GM12891 (cell line): ENCODE results near the gene HES5. TPM values are rescaled to one million over a fixed set of nuclear protein-coding genes. Genes with fewer than 3 reads are reported as not detected.
"Not testable (repeated sequence)": the region's sequence is repeated elsewhere in the genome, so short reads cannot be mapped to it uniquely, and the experiment has no call there.

Source experiments
- DNase-seq: peaks from one replicate; pipeline ENCODE4 v3.0.0; 2011; ENCODE audit warnings: low spot score; ENCODE audit not compliant: insufficient read length
- FAIRE-seq: peaks from 2 replicates; lab custom pipeline; 2011; peaks lifted over from hg19 to GRCh38; lab: Jason Lieb, UNC
- PAX5 ChIP-seq: IDR thresholded peaks from 2 replicates; pipeline ENCODE4 v1.6.1; 2011; ENCODE audit warnings: low read length, moderate library complexity, mild to moderate bottlenecking; ENCODE audit not compliant: insufficient read depth, severe bottlenecking
- POLR2A ChIP-seq: IDR thresholded peaks from 2 replicates; pipeline ENCODE4 v1.6.1; 2011; ENCODE audit warnings: low read depth, low read length, control low read depth
- POLR2AphosphoS5 ChIP-seq: IDR thresholded peaks from 2 replicates; pipeline ENCODE4 v1.6.1; 2011; ENCODE audit warnings: low read depth, low read length, control low read depth
- POU2F2 ChIP-seq: IDR thresholded peaks from 2 replicates; pipeline ENCODE4 v1.6.1; 2011; ENCODE audit warnings: low read depth, mild to moderate bottlenecking, control low read depth, low read length, moderate library complexity
- SPI1 ChIP-seq: IDR thresholded peaks from 2 replicates; pipeline ENCODE4 v1.6.1; 2011; ENCODE audit warnings: low read depth, low read length, control low read depth
- TAF1 ChIP-seq: IDR thresholded peaks from 2 replicates; pipeline ENCODE4 v1.6.1; 2011; ENCODE audit warnings: low read depth, low read length, control low read depth
- polyA plus RNA-seq: library from polyadenylated mRNA; unstranded; fragments of >200 nt; gene quantifications from one replicate; pipeline ENCODE4 v1.2.1, GENCODE V29; 2012; ENCODE audit warnings: low read depth, missing spikeins, inconsistent platforms; ENCODE audit not compliant: missing spikeins

The HES5 gene
- polyA plus RNA-seq, result not detected

GRCh38 chr1:2529784-2530512 lies at the start of gene HES5:
TSS of gene HES5 (minus strand) at chr1:2530263. CDS start at chr1:2530164, 99 bp downstream.
- FAIRE-seq (no peak), DNase-seq (no peak)

DNA sequence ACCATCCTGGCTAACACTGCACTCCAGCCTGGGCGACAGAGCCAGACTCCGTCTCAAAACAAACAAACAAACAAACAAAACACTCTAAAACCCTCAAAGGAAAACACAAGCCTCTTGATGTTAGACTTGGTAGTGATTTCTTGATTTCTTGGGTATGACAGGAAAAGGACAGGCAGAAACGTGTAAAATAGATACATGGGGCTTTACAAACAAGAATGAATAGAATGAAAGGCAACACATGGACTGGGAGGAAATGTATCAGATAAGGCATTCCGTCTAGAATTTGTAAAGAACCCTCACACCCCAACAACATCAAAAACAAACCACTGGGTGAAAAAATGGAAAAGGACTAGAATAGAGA lies 48.7 kb upstream of the HES5 start:
- TF ChIP-seq TAF1 (no peak), SPI1 (no peak), PAX5 (no peak), POLR2A (no peak), POU2F2 (no peak), POLR2AphosphoS5 (no peak)
- peak; percentile 62 for FAIRE-seq
- DNase-seq, result no peak

More at GRCh38 chr1:2529784-2530512, at the start of gene HES5:
- TF ChIP-seq PAX5, result no peak

DNA sequence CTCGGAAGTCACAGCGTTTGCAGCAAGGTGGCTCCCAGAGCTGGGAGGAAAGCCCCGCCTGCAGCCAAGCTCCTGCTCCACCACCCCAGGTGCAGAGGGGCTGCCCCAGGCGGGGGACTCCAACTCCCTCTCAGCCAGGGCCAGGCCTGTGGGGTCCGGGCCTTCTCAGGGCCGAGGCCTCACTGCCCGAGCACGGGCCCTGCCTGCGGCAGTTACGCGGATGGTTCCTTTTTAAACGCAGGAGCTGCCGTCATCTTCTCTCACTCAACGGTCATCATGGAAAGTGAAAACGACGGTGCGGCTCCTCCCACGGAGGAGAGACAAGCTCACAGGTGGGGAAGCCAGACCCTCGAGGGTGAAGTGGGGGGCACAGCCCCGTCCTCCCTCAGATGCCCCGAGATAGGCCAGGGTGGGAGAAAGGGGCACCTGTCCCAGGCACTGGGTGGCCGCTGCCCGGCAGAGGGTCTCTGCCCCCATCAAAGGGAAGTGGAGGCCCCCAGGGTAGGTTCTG lies 47.6 kb upstream of the HES5 start:
- not testable (repeated sequence) for FAIRE-seq

DNA sequence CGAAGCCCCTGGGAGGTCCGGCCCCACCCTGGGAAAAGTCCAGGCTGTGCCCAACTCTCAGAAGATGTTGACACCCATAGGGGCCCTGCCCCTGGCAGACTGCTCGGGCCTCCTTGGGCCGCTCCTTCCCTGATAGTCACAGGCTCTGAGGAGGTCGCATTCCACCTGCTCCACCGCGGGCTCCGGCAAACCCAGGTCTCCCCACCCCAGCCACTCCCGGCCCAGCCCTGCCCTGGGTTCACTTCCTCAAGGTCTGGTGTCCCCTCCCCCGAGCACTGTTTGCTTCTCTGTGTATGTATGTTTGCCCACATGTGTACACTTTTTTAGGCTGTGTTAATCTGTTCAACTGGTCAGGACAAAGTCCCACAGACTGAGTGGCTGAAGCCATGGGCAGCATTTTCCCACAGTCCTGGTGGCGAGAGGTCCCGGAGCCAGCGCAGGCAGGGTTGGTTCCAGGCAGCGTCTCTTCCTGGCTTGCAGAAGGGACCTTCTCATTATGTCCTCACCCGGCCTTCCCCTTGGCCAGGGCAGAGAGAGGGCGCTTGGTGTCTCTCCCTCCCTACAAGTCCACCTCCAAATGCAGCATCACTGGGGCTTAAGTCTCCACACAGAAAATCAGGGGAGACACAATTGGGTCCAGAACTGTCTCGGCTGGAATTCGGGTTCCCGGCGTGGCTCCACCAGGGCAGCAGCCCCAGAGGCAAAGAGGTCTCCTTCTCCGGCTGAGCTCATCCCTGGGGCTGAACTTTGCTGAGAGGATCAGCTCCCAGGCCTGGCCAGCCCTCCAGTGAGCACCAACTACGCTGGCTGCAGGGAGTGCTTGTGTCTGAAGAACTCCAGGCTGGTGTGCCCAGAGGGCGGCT lies 46.0 kb upstream of the HES5 start:
- DNase-seq (no peak), FAIRE-seq (no peak)
- TF ChIP-seq SPI1, result 0 out of 2 replicates have a peak, but pooled peaks have one; percentile 46
- no peak for TF ChIP-seq POU2F2

More for the DNA sequence above, 47.6 kb upstream of the HES5 start:
- DNase-seq, result not testable (repeated sequence)

GRCh38 chr1:2574350-2574749 lies 44.3 kb upstream of the HES5 start:
- DNase-seq (no peak), FAIRE-seq (no peak)
- TF ChIP-seq PAX5 (no peak), SPI1 (no peak), POU2F2 (no peak), TAF1 (no peak), POLR2A (no peak), POLR2AphosphoS5 (no peak)

GRCh38 chr1:2573250-2573920 lies 43.3 kb upstream of the HES5 start:
- peak; percentile 39 for TF ChIP-seq SPI1
- TF ChIP-seq PAX5, result no peak
- DNase-seq (no peak), FAIRE-seq (no peak)

- FAIRE-seq (no peak), DNase-seq (no peak)
- TF ChIP-seq POLR2AphosphoS5, result no peak
- no peak for TF ChIP-seq TAF1
- no peak for TF ChIP-seq PAX5
- TF ChIP-seq SPI1, result no peak
- TF ChIP-seq POLR2A, result no peak
- no peak for TF ChIP-seq POU2F2
Observed at GRCh38 chr1:2571348-2571747, 41.3 kb upstream of the HES5 start.

GRCh38 chr1:2570332-2570731 lies 40.3 kb upstream of the HES5 start:
- no peak for TF ChIP-seq TAF1
- TF ChIP-seq SPI1, result no peak
- no peak for TF ChIP-seq PAX5
- no peak for TF ChIP-seq POLR2AphosphoS5
- DNase-seq (no peak), FAIRE-seq (no peak)

- not testable (repeated sequence) for FAIRE-seq
Observed at GRCh38 chr1:2569703-2570102, 39.6 kb upstream of the HES5 start.

DNA sequence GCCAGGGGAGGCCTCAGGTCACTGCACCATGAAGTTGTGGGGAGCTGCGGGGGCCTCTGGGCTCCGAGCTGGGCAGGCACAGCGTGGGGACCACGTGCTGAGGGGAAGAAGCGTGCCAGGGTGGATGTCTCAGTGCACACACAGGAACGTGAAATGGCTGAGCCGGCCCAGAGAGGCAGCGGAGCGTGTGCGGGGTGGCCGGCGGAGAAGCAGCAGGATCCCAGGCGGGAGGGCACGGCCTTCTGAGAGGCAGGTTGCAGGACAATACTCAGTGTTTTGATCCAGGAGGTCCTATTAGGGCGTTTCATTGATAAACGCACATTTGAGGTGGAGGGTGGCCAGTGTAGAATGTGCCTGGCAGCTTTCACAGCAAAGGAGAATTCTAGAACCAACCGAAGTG lies 39.0 kb upstream of the HES5 start:
- DNase-seq, result no peak
- no peak for TF ChIP-seq SPI1
- no peak for FAIRE-seq

More at GRCh38 chr1:2569703-2570102, 39.6 kb upstream of the HES5 start:
- not testable (repeated sequence) for DNase-seq

DNA sequence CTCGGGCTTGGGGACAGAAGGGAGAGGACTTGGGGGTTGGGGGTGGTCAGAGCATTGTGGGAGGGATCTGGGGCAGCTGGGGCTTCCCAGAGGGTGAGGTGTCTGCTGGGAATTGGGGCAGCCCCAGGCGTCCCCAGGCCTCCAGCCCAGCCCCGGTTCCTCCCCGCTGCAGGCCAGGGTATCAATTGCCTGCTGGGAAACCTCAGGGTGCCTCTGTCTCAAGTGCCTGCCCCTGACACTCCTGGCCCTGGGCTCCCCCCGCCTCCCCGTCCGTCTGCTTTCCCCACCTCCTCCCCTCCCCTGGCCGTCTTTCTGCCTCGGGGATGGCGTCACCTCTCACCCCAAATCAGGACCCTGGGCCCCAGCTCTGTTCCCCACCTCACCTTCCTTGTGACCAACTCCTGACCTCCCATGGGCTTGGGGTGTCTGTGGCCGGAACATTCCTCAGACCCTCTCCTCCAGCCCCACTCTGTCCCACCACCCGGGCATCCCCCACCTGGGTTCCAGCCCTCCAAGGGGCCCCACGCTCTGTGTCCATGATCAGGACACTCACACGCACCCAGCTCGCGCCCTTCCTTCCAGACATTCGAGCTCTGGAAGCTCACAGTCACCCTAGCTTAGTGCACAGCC lies 38.2 kb upstream of the HES5 start:
- FAIRE-seq, result peak; percentile 81

More for the DNA sequence above, 38.2 kb upstream of the HES5 start:
- DNase-seq, result not testable (repeated sequence)
